Brain microvascular endothelial cell (primary cell): Measurements from ENCODE around the gene DNAL1.

Experiments
- DNase-seq: peaks from one replicate; pipeline ENCODE4 v3.0.0-alpha.2; 2020
- H3K27ac ChIP-seq: fragments of 250-450 bp; sonication (Bioruptor Pico); 2 replicates; pipeline ENCODE4 v1.5.1; 2020; ENCODE audit warnings: mild to moderate bottlenecking, moderate library complexity
- H3K27me3 ChIP-seq: fragments of 250-450 bp; sonication (Bioruptor Pico); replicated peaks from 2 replicates; pipeline ENCODE4 v1.5.1; 2020; ENCODE audit warnings: mild to moderate bottlenecking
- H3K36me3 ChIP-seq: fragments of 250-450 bp; sonication (Bioruptor Pico); replicated peaks from 2 replicates; pipeline ENCODE4 v1.5.1; 2020; ENCODE audit warnings: mild to moderate bottlenecking
- H3K4me3 ChIP-seq: 2 replicates; pipeline ENCODE4 v1.5.1; 2011; ENCODE audit warnings: low read depth, mild to moderate bottlenecking, control low read depth, low read length, moderate library complexity
- CTCF ChIP-seq: IDR thresholded peaks from 2 replicates; pipeline ENCODE4 v1.5.1; 2011; ENCODE audit warnings: low read depth, mild to moderate bottlenecking, moderate library complexity, low read length, control low read depth, inconsistent platforms; ENCODE audit errors: missing control alignments
- in situ Hi-C: cut with HindIII; loops from 2 replicates; pipeline ENCODE4 v1.10.0; 2017; ENCODE audit warnings: low sequenced_read_pairs, low pct_ligation_motif_present

Gene DNAL1

DNA sequence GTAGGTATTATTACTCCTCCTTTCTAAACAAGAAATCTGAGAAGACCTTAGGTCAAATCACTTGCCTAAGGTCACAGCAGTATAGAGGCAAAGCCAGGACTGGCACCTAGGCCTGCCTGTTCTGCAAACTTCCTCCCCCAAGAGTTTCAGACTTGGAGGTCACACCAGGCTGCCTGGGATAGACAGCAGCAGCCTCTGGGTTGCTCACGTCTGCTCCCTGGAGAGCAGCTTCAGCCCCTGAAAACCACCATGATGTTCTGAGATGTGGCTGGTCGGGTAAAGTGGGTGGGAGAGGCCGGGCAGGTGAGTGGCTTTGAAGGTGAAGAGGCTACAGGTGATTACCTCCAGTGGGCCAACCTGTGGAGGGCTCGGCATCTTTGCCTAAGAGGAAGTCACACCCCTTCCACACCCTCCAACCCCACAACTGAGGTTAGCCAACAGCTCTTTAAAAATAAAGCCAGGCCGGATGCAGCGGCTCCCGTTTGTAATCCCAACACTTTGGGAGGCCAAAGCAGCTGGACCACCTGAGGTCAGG lies 106.4 kb downstream of the DNAL1 start:
- no peaks in the 10 kb centered on the region for H3K27me3 ChIP-seq
- in situ Hi-C loops = no loop called here
- no peak overlapping the region for H3K4me3 ChIP-seq
- H3K27ac ChIP-seq = no peak overlapping the region
- TF ChIP-seq CTCF = no peak
- no peak for DNase-seq
- H3K36me3 ChIP-seq = no peaks in the 10 kb centered on the region

- H3K36me3 ChIP-seq = no peaks in the 10 kb centered on the region
- H3K27me3 ChIP-seq = no peaks in the 10 kb centered on the region
- H3K27ac ChIP-seq = peak overlapping the region; percentile 45
- no peak for DNase-seq
- in situ Hi-C loops = no loop called here
- TF ChIP-seq CTCF = peak; percentile 50
- H3K4me3 ChIP-seq = no peak overlapping the region
Observed at GRCh38 chr14:73752297-73752992, 107.7 kb downstream of the DNAL1 start.
